IMR-90 (cell line): ENCODE measurements around the gene SLC2A1. TPM values are rescaled to one million over a fixed set of nuclear protein-coding genes. Genes with fewer than 3 reads are reported as not detected.

Source experiments
- ATAC-seq: fragments of 200-7000 bp; cut with Tn5 transposase; 2 replicates; pipeline ENCODE4 v1.9.1; 2020; ENCODE audit warnings: low read depth, mild to moderate bottlenecking, moderate library complexity
- BruUV-seq: library from RNA; stranded (reverse); fragments of 400-500 nt; replicated peaks from 2 replicates; lab custom pipeline; 2021; lab: Mats Ljungman, UMichigan
- CTCF ChIA-PET: fragments of 300-600 bp; formaldehyde crosslinking; extraction: SDS; loops from one replicate; lab custom pipeline; 2021; ENCODE audit warnings: antibody characterized with exemption; lab: Yijun Ruan, JAX
- POLR2A ChIA-PET: fragments of 300-600 bp; sonication (Branson Sonifier 250); formaldehyde crosslinking; loops from one replicate; lab custom pipeline; 2022; ENCODE audit warnings: antibody characterized with exemption; ENCODE audit not compliant: unreplicated experiment; lab: Charles Lee
- DNase-seq: peaks from one replicate; pipeline ENCODE4 v3.0.0; 2013
- H2AFZ ChIP-seq: replicated peaks from 2 replicates; pipeline ENCODE3; 2013; ENCODE audit warnings: low read length, mild to moderate bottlenecking; ENCODE audit not compliant: poor library complexity
- H2AK5ac ChIP-seq: 2 replicates; pipeline ENCODE4 v1.6.1; 2013; ENCODE audit warnings: low read depth, low read length, inconsistent platforms
- H2AK9ac ChIP-seq: replicated peaks from 2 replicates; pipeline ENCODE3; 2013; ENCODE audit warnings: mild to moderate bottlenecking, low read depth, low read length, moderate library complexity; ENCODE audit not compliant: poor library complexity
- H2BK120ac ChIP-seq: 2 replicates; pipeline ENCODE4 v1.6.1; 2013; ENCODE audit warnings: low read depth, low read length, inconsistent platforms
- H2BK15ac ChIP-seq: 3 replicates; pipeline ENCODE4 v1.6.1; 2013; ENCODE audit warnings: low read depth, low read length, inconsistent platforms
- H2BK20ac ChIP-seq: 2 replicates; pipeline ENCODE4 v1.6.1; 2013; ENCODE audit warnings: low read depth, mild to moderate bottlenecking, inconsistent platforms, low read length, moderate library complexity
- H2BK5ac ChIP-seq: 2 replicates; pipeline ENCODE4 v1.6.1; 2013; ENCODE audit warnings: mild to moderate bottlenecking, low read depth, low read length, inconsistent platforms; ENCODE audit not compliant: poor library complexity, severe bottlenecking
- H3K14ac ChIP-seq: replicated peaks from 2 replicates; pipeline ENCODE4 v1.6.1; 2013; ENCODE audit warnings: low read depth, low read length, inconsistent platforms
- H3K18ac ChIP-seq: 2 replicates; pipeline ENCODE4 v1.6.1; 2013; ENCODE audit warnings: low read depth, low read length, control low read depth
- H3K23ac ChIP-seq: 2 replicates; pipeline ENCODE4 v1.6.1; 2013; ENCODE audit warnings: low read depth, low read length, inconsistent platforms
- H3K27ac ChIP-seq: 2 replicates; pipeline ENCODE4 v1.5.1; 2013; ENCODE audit warnings: mild to moderate bottlenecking, control low read depth, low read length; ENCODE audit not compliant: insufficient read depth
- H3K27me3 ChIP-seq: 2 replicates; pipeline ENCODE4 v1.6.1; 2013; ENCODE audit warnings: low read length; ENCODE audit not compliant: control insufficient read depth, insufficient read depth
- H3K36me3 ChIP-seq: 2 replicates; pipeline ENCODE4 v1.6.1; 2013; ENCODE audit warnings: low read length, mixed read lengths; ENCODE audit not compliant: control insufficient read depth, insufficient read depth
- H3K4ac ChIP-seq: 2 replicates; pipeline ENCODE4 v1.6.1; 2013; ENCODE audit warnings: low read depth, low read length, inconsistent platforms
- H3K4me1 ChIP-seq: 2 replicates; pipeline ENCODE4 v1.6.1; 2013; ENCODE audit warnings: low read length, mixed read lengths; ENCODE audit not compliant: control insufficient read depth, insufficient read depth
- H3K4me2 ChIP-seq: 2 replicates; pipeline ENCODE4 v1.6.1; 2013; ENCODE audit warnings: low read depth, mild to moderate bottlenecking, control low read depth, low read length, moderate library complexity
- H3K4me3 ChIP-seq: 2 replicates; pipeline ENCODE4 v1.5.1; 2013; ENCODE audit warnings: low read depth, mild to moderate bottlenecking, control low read depth, low read length, moderate library complexity; ENCODE audit not compliant: insufficient read depth
- H3K56ac ChIP-seq: 2 replicates; pipeline ENCODE4 v1.6.1; 2013; ENCODE audit warnings: low read length, inconsistent platforms; ENCODE audit not compliant: insufficient read depth; ENCODE audit errors: extremely low read depth
- H3K79me1 ChIP-seq, 2 experiments: 2 replicates each; pipeline ENCODE4 v1.6.1; 2013; ENCODE audit warnings: low read length in 2 of 2, inconsistent platforms in 1 of 2, low read depth in 1 of 2
- H3K9ac ChIP-seq: 2 replicates; pipeline ENCODE4 v1.6.1; 2013; ENCODE audit warnings: low read depth, low read length, control low read depth
- H3K9me1 ChIP-seq: 2 replicates; pipeline ENCODE4 v1.6.1; 2013; ENCODE audit warnings: low read length, inconsistent platforms; ENCODE audit not compliant: insufficient read depth
- H3K9me3 ChIP-seq: 2 replicates; pipeline ENCODE4 v1.6.1; 2013; ENCODE audit warnings: low read length; ENCODE audit not compliant: control insufficient read depth, insufficient read depth
- H4K20me1 ChIP-seq: 2 replicates; pipeline ENCODE4 v1.6.1; 2013; ENCODE audit warnings: low read length, inconsistent platforms; ENCODE audit not compliant: insufficient read depth
- H4K5ac ChIP-seq: 2 replicates; pipeline ENCODE4 v1.6.1; 2013; ENCODE audit warnings: mild to moderate bottlenecking, low read depth, low read length, control low read depth
- H4K8ac ChIP-seq, 2 experiments: 2 replicates each; pipeline ENCODE4 v1.6.1; 2013; ENCODE audit warnings: low read depth in 2 of 2, low read length in 2 of 2, control low read depth in 1 of 2, inconsistent platforms in 1 of 2
- H4K91ac ChIP-seq: 2 replicates; pipeline ENCODE4 v1.6.1; 2013; ENCODE audit warnings: low read depth, low read length, inconsistent platforms; ENCODE audit not compliant: insufficient read depth
- CEBPB ChIP-seq: IDR thresholded peaks from 2 replicates; pipeline ENCODE4 v1.6.1; 2012; ENCODE audit warnings: low read depth, low read length, improper control_type of control experiment
- CHD1 ChIP-seq: IDR thresholded peaks from 2 replicates; pipeline ENCODE4 v1.6.1; 2012; ENCODE audit warnings: low read depth, low read length, improper control_type of control experiment
- MAFK ChIP-seq: IDR thresholded peaks from 2 replicates; pipeline ENCODE4 v1.6.1; 2012; ENCODE audit warnings: low read depth, low read length, improper control_type of control experiment
- MAZ ChIP-seq: IDR thresholded peaks from 2 replicates; pipeline ENCODE4 v1.6.1; 2012; ENCODE audit warnings: low read depth, mild to moderate bottlenecking, low read length, improper control_type of control experiment, moderate library complexity, borderline replicate concordance
- MXI1 ChIP-seq: IDR thresholded peaks from 2 replicates; pipeline ENCODE4 v1.6.1; 2012; ENCODE audit warnings: low read depth, mild to moderate bottlenecking, low read length, moderate library complexity, borderline replicate concordance
- NFE2L2 ChIP-seq: fragments of 150-350 bp; IDR thresholded peaks from 2 replicates; pipeline ENCODE4 v1.6.1; 2016; ENCODE audit warnings: low read depth, mild to moderate bottlenecking, low read length
- RAD21 ChIP-seq: IDR thresholded peaks from 2 replicates; pipeline ENCODE4 v1.6.1; 2012; ENCODE audit warnings: low read length, improper control_type of control experiment
- RCOR1 ChIP-seq: IDR thresholded peaks from 2 replicates; pipeline ENCODE4 v1.6.1; 2012; ENCODE audit warnings: mild to moderate bottlenecking, low read length, improper control_type of control experiment; ENCODE audit not compliant: insufficient replicate concordance
- RFX5 ChIP-seq: IDR thresholded peaks from 2 replicates; pipeline ENCODE4 v1.8.0; 2012; ENCODE audit warnings: low read depth, mild to moderate bottlenecking, low read length, moderate library complexity
- SMC3 ChIP-seq: fragments of 150-350 bp; IDR thresholded peaks from 2 replicates; pipeline ENCODE4 v1.6.1; 2016; ENCODE audit warnings: low read depth, mild to moderate bottlenecking, antibody characterized with exemption, low read length, moderate library complexity
- WGBS, 2 experiments: methylation state at CpG; one replicate each; pipeline versions ENCODE4 v1.1.5 to v1.1.7; 2013; ENCODE audit warnings: missing lambda C conversion rate in 2 of 2; ENCODE audit not compliant: insufficient read length in 1 of 2; ENCODE audit errors: extremely low coverage in 2 of 2; 5-methylcytosine and 5-hydroxymethylcytosine counted together
- dilution Hi-C: fragments of 300-500 bp; cut with HindIII; formaldehyde crosslinking; loops from one replicate; pipeline ENCODE4 v1.14.3; 2018; ENCODE audit warnings: low sequenced_read_pairs; ENCODE audit not compliant: unreplicated experiment
- in situ Hi-C: fragments of 300-500 bp; cut with MboI; formaldehyde crosslinking; loops from 3 replicates; pipeline ENCODE4 v1.14.3; 2019; ENCODE audit warnings: low sequenced_read_pairs, inconsistent platforms, mixed read lengths
- intact Hi-C: fragments of 100-400 bp; cut with micrococcal nuclease; formaldehyde crosslinking; loops from 2 replicates; pipeline ENCODE4 v1.10.0; 2022
- polyA plus RNA-seq, 3 experiments: library from polyadenylated mRNA; depleted of rRNA; stranded (reverse); fragments of >200 nt; gene quantifications; 2 replicates each; pipeline ENCODE4 v1.2.3, GENCODE V29; 2012; ENCODE audit warnings: low replicate concordance in 1 of 3
- total RNA-seq: library from RNA; depleted of rRNA; stranded (reverse); fragments of >200 nt; gene quantifications from 2 replicates; pipeline ENCODE4 v1.2.3, GENCODE V29; 2012
- TF ChIP-seq, protein P1 (sequence below): conservative IDR thresholded peaks from 2 replicates; pipeline ENCODE4 v1.5.1; 2012; ENCODE audit warnings: mild to moderate bottlenecking, low read depth, low read length, improper control_type of control experiment
- TF ChIP-seq, protein P2 (sequence below): fragments of 150-350 bp; IDR thresholded peaks from 2 replicates; pipeline ENCODE4 v1.6.1; 2017; ENCODE audit warnings: mild to moderate bottlenecking, antibody characterized with exemption, low read length, low read depth

SLC2A1 gene
- total and polyA plus RNA-seq, 2 of the 4 experiments (the other 2 are of a cell fraction), result 200 to 395 TPM

DNA sequence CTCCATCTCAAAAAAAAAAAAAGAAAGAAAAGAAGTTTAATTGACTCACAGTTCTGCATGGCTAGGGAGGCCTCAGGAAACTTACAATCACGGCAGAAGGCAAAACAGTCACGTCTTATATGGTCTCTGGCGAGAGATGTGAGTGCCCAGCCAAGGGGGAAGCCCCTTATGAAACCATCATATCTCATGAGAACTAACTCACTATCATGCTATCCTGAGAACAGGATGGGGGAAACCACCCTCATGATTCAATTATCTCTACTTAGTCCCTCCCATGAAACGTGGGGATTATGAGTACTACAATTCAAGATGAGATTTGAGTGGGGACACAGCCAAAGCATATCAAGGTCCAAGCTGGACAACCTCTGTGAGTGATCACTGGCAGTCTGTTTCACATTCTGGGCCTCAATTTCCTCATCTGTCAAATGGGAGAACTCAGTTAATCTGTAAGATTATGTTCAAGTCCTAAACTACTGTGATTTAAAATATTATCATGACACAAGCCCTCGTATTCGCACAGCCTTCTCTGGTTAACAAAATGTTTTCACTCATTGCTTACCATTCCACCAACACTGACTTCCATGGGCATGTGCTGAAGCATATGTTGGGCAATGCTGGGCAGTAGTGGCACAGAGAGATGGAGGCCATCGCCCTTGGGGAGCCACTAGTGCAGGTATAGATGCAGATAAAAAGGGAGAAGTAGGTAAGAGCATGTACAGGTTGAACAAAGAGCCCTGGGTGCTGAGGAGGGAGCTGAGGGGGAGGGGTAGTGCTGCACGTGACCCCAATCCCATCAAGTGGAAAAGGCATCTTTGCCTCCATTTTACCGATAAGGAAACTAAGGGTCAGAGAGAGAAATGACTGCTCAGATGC lies 46.2 kb upstream of the SLC2A1 start:
- H2BK20ac ChIP-seq, result peak overlapping the region; percentile 60; the same call in 1 of the 2 replicates
- no peaks in the 10 kb centered on the region for H3K9me3 ChIP-seq
- H2BK120ac ChIP-seq, result no peak overlapping the region
- no peak overlapping the region for H4K91ac ChIP-seq
- no peak overlapping the region for H3K9ac ChIP-seq
- H3K9me1 ChIP-seq, result no peaks in the 10 kb centered on the region
- ChIA-PET POLR2A (no interaction called here), CTCF (no interaction called here)
- H2BK15ac ChIP-seq, result no peak overlapping the region
- no peaks in the 10 kb centered on the region for H3K79me1 ChIP-seq
- H3K18ac ChIP-seq, result no peak overlapping the region
- no peak for TF ChIP-seq SMC3
- TF ChIP-seq RAD21, result no peak
- no peak for TF ChIP-seq RCOR1
- TF ChIP-seq NFE2L2, result no peak
- no peak for TF ChIP-seq CHD1
- no peak for TF ChIP-seq CEBPB
- TF ChIP-seq MXI1, result no peak
- TF ChIP-seq MAZ, result no peak
- TF ChIP-seq, protein P1, sequence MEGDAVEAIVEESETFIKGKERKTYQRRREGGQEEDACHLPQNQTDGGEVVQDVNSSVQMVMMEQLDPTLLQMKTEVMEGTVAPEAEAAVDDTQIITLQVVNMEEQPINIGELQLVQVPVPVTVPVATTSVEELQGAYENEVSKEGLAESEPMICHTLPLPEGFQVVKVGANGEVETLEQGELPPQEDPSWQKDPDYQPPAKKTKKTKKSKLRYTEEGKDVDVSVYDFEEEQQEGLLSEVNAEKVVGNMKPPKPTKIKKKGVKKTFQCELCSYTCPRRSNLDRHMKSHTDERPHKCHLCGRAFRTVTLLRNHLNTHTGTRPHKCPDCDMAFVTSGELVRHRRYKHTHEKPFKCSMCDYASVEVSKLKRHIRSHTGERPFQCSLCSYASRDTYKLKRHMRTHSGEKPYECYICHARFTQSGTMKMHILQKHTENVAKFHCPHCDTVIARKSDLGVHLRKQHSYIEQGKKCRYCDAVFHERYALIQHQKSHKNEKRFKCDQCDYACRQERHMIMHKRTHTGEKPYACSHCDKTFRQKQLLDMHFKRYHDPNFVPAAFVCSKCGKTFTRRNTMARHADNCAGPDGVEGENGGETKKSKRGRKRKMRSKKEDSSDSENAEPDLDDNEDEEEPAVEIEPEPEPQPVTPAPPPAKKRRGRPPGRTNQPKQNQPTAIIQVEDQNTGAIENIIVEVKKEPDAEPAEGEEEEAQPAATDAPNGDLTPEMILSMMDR, result no peak
- TF ChIP-seq MAFK, result no peak
- TF ChIP-seq, protein P2, sequence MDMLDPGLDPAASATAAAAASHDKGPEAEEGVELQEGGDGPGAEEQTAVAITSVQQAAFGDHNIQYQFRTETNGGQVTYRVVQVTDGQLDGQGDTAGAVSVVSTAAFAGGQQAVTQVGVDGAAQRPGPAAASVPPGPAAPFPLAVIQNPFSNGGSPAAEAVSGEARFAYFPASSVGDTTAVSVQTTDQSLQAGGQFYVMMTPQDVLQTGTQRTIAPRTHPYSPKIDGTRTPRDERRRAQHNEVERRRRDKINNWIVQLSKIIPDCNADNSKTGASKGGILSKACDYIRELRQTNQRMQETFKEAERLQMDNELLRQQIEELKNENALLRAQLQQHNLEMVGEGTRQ, result no peak
- no peak for TF ChIP-seq RFX5
- no peaks in the 10 kb centered on the region for H3K36me3 ChIP-seq
- H3K56ac ChIP-seq, result no peak overlapping the region
- peaks cover 2% of the 10 kb centered on the region; the same call in 1 of the 2 replicates for H3K27me3 ChIP-seq
- intact Hi-C loops, result no loop called here
- H2AFZ ChIP-seq, result no peak overlapping the region
- H3K4me3 ChIP-seq, result no peak overlapping the region
- 0 out of 2 replicates have a peak overlapping the region, but pooled peaks have one; percentile 16 for H2AK5ac ChIP-seq
- no peak overlapping the region for H3K23ac ChIP-seq
- H3K14ac ChIP-seq, result no peak overlapping the region
- H4K8ac ChIP-seq, result no peak overlapping the region
- H2AK9ac ChIP-seq, result peak overlapping the region; percentile 10
- no peak overlapping the region for H3K4ac ChIP-seq
- DNase-seq (no peak), ATAC-seq (no peak)
- no peaks in the 10 kb centered on the region for H4K20me1 ChIP-seq
- no peak overlapping the region for H2BK5ac ChIP-seq
- no peaks in the 10 kb centered on the region for H3K4me1 ChIP-seq
- no TSS peak for BruUV-seq
- no peak overlapping the region for H3K27ac ChIP-seq
- no peak overlapping the region for H4K5ac ChIP-seq
- in situ Hi-C loops, result no loop called here
- no peak overlapping the region for H3K4me2 ChIP-seq
- WGBS, 2 experiments, result no CpG with 5 or more reads among the region's 9 CpGs
- dilution Hi-C loops, result no loop called here
